Retina (tissue), 1 donor: ENCODE measurements around the gene TMEM191C.
"Not testable (repeated sequence)": the region's sequence is repeated elsewhere in the genome, so short reads cannot be mapped to it uniquely, and the experiment has no call there.

Source experiments
- DNase-seq: peaks from one replicate; pipeline ENCODE4 v3.0.0-alpha.2; 2016

The TMEM191C gene

DNA sequence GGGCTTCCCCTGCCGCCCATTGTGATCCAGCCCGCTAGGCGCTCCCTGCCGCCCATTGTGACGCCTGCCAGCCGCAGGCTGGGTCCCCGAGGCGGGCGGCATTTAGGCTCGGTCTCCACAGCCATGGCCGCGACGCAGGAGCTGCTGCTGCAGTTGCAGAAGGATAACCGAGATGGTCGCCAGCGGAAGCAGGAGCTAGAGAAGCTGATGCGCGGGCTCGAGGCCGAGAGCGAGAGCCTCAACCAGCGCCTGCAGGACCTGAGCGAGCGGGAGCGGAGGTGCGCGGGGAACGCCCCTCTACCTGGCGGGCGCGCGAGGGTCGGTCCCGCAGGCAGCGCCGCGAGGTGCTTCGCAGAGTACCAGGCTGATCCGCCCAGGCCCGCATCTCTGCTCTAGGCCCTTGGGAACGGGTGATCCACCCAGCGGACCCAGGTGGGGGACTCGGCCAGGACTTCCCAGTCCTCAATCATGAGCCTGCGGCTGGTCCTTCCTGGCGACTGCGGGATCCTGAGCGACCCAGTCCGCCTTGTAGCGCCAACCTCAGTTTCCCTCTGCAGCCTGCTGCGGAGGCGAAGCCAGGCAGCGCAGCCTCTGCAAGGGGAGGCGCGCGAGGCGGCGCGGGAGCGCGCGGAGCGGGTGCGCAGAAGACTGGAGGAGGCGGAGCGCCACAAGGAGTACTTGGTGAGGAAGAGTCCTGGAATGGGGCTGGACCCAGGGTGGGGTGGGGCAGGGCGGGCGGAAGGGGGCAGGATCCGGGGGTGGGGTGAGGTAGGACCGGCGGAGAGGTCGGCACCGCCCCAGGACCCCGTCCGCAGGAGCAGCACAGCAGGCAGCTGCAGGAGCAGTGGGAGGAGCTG lies at the start of gene TMEM191C:
Gene TMEM191C (plus strand): TSS at position 51 of the 857 bp plus-strand sequence. CDS start 73 bp downstream, at position 124.
- DNase-seq: not testable (repeated sequence)

DNA sequence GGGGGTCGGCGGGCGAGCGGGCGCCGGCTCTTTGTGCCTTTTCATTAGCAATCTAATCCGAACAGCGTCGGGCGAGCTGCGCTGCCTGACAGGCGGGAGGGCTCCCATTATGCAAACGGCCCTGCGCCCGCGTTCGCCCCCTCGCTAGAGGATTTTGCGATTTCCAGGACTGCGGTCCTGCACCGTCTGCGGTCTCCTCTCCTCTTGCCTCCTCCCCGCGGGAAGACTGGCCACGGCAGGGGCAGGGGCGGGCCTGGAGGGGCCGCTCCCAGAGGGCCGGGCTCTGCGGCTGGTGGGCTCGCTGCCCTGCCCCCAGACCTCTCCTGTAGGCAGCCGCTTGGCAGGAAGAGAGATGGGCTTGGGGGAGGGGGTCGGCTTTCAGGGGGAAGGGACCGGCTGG lies 49.3 kb upstream of the TMEM191C start:
- DNase-seq: not testable (repeated sequence)

DNA sequence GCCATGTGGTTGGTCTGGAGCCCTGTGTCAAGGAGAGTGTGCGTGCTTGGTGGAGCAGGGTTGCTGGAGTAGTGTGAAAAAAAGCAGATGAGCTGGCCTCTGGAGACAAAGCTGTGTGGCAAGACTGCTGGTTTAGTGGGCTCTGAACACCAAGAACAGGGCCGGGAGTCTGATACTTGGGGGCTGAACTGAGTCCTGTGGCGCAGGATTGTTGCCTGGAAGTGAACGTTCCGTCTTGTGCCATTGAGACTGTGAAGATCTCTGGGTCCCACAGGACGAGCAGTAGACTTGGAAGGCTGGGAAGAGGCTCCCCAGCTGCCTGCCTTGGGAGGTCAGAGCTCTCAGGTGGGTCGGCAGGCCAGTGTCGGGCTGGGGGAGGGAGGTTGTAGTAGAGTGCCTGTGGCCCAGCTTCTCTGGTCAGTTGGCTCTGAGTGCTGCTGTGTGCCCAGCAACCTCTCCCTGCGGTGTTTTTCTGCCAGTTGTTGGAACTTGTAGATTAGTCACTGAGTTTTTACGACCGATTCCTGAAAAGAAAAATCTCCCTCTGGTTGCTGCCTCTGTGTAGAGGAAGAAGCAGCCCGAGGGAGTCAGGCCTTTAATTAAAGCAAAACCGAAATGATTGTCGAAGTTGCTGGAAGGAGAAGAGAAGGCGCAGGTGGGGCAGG lies 48.1 kb upstream of the TMEM191C start:
- DNase-seq: not testable (repeated sequence)

DNA sequence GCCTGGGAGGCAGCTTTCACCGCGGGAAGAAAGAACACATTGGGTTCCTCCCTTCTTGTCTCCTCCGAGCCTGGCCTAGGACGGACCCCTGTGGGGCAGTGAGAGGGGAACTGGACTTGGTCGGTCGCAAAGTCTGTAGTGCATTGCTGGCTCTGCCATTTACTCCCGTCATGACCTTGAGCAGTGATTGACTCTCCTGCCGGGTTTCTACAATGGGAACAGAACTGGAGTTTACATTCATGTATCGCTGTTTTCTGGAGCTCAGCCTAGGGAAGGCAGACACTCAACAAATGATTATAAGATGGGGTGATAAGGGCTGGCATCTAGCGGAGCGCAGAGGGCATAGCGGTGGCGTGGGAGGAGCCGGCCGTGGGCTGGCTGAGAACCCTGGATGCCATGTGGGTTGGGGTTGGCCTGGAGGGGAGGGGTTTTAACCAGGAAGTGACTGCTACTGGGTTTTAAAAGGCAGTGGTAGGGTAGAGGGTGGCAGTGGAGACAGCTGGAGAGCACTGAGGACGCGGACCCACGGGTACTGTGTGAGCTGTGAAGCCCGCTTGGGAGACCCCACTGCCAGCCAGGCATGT lies 46.9 kb upstream of the TMEM191C start:
- not testable (repeated sequence) for DNase-seq

DNA sequence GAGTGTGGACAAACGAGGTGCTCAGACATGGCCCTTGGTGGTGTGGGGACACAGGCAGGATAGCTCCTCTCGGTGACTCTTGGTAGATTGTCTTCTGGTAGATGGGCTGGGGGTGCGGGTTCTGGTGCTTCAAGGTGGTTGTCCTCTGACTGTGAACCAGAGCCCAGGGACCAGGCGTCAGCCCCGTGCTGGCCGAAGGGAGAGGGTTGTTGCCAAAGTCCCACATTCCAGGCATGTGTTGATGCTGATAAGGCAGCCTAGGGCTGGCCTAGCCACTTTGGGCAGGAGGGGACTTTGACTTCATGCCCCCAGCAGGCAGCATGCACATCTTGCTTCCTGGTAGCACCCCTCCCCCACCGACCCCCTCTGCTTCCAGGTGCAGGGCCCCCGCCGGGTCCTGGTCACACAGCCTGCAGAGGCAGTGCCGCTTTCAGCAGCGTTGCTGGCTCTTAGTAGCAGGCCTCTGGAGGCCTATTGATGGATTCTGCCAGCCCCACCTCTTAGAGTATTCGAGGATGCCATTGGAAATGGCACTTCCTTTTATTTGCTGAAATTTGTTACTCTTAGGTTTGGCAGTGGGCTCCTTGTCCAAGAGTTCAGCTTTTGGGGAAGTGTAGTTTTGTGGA lies 43.0 kb upstream of the TMEM191C start:
- DNase-seq: not testable (repeated sequence)

DNA sequence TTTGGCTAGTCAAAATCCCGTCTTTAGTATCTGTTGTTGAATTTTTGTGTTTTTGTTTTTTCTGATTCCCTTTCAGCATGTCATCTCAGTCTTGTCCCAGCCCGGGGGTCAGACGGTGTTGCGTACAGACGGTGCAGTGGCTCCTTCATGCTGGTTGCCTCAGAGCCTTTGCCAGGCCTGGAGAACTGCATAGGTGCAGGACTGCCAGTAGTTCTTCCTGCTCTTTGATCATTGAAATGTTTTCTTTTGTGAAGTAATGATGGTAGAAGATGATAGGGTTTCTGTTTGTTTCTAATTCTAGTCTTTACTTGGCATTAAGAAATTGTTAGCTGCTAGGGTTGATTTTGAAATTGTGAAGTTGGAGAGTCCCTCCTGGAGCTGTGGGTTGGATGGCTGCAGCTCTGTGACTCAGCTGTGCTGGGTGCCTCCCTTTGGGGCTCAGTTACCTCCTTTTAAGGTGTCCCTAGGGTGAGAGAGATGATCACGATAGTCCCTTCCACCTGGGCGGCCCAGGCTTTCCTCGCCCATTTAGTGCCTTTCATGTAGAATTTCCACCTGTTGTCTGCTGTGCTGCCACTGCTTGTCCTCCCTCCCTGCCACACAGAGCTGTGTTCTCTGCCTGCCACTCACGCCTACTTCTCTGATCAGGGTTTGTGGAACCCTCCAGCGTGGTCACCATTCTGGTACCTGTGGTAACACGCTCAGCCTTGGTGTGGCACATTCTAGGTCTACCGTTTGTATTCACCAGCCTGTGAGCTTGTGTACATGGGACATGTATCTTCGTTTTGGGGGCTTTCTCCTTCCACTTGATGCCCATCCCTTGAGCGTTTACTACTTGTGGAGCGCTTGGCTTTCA lies 32.6 kb upstream of the TMEM191C start:
- not testable (repeated sequence) for DNase-seq

DNA sequence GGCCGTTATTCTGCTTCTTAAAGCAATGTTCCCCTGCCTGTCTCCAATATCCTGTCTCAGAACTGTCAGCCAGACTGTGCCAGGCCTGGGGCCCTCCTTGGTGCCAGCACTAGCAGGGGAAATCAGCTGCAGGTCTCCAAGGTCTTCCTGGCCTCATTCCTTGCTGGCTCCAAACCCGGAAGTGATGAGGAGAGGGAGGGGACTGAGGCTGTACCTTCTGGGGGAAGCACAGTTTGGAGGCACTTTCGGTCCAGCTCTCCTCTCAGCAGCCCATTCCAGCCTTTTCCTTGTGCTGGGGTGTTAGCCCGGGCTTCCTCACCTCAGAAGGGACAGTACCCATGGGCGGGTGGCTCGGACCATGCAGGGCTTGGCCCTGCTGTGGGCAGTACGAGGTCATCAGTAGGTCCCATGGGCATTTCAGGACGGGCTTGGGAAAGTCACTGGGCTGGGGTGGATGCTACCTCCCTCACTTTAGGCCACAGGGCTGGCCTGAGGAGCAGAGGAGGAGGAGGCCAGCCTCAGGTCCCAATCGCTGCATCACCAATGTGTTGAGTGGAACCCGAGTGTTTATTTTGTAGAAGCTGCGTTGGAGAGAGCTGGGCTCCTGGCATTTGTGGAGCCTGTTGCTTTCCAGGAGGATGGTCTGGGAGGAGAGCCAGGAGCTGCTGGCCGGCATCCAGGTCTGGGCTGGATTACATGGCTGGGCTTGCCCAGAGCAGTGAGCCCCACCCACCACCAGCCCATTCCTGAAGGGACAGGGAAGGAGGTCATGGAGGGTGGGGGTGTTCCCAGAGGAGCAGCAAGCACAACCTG lies 31.0 kb upstream of the TMEM191C start:
- not testable (repeated sequence) for DNase-seq

DNA sequence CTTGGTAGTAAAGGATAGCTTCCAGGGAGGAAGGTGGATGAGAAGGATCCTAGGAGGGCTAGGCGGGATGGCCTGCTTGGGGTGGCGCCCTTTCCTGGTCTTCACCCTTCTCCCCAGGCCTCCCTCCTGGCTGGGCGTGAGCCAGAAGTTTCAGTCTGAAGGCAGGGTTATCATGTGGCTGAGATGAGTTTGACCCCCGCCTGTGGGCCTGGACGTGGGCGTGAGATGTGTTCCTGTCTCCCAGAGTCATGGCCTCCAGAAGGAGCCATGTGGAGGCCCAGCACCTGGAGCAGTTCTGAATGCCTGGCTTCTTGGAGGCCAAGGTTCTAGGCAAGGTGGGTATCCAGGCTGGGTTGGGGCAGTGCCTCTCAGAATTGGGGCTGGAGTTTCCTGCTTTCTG lies 29.2 kb upstream of the TMEM191C start:
- not testable (repeated sequence) for DNase-seq

DNA sequence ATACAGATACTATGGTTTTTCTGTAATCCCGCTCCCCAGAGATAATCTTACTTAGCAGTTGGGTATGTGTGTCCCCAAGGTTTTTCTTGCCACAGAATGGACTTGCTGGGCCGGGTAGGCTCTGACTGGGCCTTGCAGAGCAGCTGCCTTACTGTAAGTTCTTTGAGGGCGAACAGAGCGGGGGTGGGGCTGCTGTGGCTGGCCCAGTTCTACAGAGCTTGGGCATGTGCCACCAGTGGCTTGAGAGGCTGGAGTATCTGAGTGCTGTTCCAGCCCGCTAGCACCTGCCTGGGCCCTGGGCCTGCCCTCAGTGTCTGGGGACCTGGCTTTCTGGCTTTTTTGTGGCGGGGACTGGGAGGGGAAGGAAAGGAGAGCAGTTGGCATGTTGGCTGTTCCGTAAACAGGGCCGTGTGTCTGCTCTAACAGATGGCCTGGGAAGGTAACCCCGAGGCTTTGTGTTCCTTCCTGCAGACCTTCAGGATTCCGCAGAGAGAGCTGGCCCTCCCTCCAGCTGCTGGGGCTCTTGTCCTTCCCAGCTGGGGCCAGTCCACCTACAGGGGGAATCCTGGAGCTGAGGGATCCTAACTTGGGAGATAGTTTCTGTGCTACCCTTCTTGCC lies 27.1 kb upstream of the TMEM191C start:
- not testable (repeated sequence) for DNase-seq

DNA sequence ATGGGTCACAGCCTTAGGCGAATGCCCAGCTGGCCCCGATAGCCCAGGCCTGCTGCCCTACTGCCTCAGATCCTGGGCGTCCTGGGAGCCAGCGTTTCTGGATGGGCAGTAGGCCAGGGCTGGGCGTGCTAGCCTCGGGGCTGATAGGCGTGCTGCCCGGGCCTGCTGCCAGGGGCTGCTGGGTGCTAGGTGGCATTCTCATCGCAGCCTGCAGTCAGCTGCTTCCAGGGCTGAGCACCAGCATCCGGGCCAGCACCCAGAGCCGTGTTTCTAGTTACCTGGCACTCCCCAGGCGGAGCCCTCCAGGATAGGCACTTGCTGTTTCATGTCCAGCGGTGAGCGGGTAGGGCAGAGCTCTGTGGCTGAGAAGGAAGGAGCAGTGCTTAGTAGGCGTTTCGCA lies 26.5 kb upstream of the TMEM191C start:
- not testable (repeated sequence) for DNase-seq

DNA sequence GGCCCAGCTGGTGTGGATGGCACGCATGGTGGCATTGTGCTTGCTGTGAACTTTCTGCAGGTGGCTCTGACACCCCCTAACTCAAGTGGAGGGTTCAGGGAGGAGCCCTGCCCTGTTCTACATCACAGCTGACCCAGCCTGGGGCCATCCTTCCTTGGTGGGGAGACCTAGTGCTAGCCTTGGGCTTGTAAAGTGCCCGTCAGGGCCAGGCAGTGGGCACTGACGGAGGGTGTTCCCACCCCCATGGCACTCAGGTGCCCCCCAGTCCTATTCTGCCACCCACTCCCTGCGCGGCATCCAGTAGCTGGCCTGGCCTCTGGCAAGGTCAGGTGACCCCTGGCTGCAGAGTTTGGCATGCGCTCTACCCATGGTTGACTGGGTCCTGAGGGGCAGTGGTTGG lies 26.0 kb upstream of the TMEM191C start:
- not testable (repeated sequence) for DNase-seq

DNA sequence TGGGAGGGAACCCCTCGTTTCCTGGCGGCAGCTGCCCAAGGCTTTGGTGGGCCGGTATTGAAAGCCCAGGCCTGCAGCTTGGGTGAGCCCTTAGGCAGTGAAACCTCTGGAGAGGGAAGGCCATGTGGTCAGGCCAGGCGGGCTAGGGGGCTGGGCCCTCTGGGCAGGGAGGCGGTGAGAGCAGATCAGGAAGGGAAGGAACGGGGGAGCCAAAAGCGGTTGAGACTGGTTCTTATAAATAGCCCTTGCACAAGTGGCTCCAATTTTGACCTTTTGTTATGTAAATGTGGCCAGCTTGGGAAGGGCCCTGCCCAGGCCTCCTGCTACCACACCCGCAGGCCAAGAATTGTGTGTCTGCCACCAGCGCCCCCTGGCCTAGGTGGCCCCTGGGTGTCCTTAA lies 25.1 kb upstream of the TMEM191C start:
- not testable (repeated sequence) for DNase-seq

DNA sequence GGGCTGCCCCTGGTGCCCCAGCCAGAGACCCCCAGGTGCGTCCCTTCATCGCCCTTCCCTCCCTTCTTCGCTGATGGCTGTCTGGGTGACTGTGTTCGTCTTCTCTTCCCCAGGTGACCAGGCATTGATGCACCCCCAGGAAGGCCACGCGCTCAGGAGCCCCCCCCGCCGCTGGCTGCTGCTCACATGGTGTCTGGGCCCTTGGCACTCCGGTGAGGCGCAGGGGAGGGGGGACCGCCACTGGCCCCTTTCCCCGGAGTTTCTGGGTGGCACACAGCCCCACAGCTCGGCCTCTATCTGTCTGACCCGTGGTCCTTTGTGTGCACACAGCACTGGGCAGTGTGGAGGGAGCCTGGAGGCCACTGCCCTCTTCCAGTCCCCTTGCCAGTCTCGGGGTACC lies 24.5 kb upstream of the TMEM191C start:
- DNase-seq: not testable (repeated sequence)

DNA sequence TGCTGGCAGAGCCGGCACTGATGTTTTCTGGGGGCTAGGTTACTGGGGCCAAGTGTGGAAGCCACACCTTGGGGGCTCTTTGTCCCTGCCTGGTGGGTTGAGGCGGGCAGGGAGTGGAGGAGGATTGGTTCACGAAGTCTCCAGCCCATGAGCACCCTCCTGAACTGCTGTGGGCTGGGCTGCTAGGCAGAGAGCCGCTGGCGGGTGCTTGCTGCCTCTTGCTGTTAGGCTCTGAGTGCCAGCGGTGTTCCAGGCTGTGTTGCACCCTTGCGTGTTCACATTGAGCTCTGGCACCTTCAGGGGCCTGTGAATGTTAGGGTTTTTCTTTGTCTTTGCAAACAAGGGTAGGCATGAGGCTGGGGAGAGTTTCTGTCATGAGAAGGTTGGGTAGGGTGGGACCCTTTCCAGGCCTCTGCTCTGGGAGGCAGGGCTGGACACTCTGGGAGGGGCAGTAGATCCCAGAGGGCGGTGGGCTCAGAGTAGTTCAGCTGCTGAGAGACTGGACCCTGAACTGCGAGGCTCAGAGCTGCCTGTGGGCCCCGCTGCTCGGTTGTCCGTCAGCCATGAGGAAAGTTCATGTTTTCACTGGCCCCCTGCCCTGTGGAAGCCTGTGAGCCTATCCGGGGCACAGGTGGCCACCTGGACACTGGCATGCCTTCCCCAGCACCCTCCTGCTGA lies 24.0 kb upstream of the TMEM191C start:
- peak; percentile 17 for DNase-seq

DNA sequence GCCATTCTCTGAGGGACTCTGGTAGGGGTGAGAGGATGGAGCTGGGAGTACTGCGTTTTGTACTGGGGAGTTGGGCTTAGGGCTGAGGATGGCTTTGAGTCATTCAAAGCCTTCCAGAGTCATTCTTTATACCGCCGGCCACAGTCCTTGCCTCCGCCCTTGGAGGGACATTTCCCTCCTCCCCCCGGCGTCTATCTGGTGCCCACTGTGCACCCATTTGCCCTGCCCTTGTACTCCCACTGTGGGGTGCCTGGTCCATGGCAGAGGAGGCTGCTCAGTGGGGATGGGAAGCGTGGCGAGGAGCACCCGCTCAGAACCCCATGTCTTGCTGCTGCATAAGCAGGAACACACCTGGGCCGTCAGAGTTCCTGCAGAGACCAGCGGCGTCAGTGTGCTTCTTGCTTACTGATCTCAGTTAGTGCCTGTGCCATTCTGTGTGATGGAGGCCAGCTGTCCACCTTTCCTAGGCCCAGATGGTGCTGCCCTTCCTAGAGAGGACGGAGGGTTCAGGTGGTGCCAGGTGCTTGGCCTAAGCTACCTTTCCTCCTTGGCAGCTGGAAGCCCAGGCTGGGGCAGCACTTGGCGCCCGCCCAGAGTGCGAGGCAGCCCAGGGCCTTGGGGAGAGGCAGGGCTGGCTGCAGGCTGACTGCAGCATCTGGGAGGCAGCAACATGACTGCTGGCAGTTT lies 23.3 kb upstream of the TMEM191C start:
- no peak for DNase-seq

DNA sequence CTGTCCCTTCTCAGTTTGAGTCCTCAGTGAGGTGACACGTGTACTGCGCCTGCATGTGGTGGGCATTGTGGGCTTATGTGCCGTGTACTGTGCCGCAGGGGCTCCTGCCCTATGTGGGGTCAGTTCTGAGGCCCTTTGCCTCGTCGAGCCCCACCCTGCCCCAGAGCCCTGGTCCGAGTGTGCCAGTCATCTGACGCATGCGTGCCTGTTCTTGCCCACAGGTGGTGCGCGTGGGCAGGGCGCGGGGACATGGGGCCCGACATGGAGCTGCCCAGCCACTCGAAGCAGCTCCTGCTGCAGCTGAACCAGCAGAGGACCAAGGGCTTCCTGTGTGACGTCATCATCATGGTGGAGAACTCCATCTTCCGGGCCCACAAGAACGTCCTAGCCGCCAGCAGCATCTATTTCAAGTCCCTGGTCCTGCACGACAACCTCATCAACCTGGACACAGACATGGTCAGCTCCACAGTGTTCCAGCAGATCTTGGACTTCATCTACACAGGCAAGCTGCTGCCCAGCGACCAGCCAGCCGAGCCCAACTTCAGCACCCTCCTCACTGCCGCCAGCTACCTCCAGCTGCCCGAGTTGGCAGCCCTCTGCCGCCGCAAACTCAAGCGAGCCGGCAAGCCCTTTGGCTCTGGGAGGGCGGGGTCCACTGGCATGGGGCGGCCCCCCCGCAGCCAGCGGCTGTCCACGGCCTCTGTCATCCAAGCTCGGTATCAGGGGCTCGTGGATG lies 22.3 kb upstream of the TMEM191C start:
- DNase-seq: no peak

DNA sequence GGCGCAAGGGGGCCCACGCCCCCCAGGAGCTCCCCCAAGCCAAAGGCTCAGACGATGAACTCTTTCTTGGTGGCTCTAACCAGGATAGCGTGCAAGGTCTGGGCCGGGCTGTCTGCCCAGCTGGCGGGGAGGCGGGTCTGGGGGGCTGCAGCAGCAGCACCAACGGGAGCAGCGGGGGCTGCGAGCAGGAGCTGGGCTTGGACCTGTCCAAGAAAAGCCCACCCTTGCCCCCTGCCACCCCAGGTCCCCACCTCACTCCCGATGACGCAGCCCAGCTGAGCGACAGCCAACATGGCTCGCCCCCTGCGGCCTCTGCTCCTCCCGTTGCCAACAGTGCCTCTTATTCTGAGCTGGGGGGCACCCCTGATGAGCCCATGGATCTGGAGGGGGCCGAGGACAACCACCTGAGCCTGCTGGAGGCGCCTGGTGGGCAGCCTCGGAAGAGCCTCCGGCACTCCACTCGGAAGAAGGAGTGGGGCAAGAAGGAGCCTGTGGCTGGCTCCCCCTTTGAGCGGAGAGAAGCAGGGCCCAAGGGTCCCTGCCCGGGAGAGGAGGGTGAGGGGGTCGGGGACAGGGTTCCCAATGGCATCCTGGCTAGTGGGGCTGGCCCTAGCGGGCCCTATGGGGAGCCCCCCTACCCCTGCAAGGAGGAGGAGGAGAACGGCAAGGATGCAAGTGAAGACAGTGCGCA lies 21.6 kb upstream of the TMEM191C start:
- DNase-seq: no peak

DNA sequence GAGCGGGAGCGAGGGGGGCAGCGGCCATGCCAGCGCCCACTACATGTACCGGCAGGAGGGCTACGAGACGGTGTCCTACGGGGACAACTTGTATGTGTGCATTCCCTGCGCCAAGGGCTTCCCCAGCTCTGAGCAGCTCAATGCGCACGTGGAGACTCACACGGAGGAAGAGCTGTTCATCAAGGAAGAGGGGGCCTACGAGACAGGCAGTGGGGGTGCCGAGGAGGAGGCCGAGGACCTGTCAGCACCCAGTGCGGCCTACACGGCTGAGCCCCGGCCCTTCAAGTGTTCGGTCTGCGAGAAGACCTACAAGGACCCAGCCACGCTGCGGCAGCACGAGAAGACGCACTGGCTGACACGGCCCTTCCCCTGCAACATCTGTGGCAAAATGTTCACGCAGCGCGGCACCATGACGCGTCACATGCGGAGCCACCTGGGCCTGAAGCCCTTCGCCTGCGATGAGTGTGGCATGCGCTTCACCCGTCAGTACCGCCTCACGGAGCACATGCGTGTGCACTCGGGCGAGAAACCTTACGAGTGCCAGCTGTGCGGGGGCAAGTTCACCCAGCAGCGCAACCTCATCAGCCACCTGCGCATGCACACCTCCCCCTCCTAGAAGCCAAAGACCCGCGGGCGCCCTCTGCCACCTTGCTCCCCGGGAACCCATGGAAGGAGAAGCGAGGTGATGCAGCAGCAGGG lies 20.9 kb upstream of the TMEM191C start:
- DNase-seq: peak; percentile 28
